ENCODE data around the gene PPP2R1B. TPM values are rescaled to one million over a fixed set of nuclear protein-coding genes. Genes with fewer than 3 reads are reported as not detected.
A peak's percentile ranks its signal among the peaks of the same experiment; 100 is the strongest.

Gene PPP2R1B
- total RNA-seq, 6 donors from 2014 or later, result 11.3 to 31.8 (median 22.0) TPM

DNA sequence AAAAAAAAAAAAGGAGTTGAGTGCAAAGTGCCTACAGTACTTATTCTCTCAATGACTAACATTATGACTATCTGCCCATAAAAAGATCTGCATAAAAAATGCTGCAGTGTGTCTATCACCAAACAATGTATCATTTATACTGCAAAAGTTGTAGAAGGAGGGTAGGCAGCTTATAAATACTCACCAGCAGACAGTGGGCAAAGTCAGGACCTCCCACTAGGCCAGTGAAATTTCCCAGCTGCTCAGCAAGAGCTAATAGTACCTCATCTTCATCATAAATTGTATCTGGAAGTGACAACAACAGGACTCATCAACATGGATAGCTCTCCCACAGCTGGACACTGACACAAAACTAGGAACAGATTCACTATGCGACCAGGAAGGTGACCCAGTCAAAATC lies 1.6 kb downstream of the PPP2R1B start:
- Histone ChIP-seq H3K4me3 (peak overlapping the region in 3 of 4 donors; percentile 68 to 85 (median 83)), H3K36me3 (peaks cover 11 to 44% (median 34%) of the 10 kb centered on the region in 4 donors), H3K27me3 (no peaks in the 10 kb centered on the region), H3K4me1 (peaks cover 14 to 22% (median 20%) of the 10 kb centered on the region in 4 donors), H3K27ac (peak overlapping the region in 1 of 4 donors; percentile 90), H3K9me3 (no peaks in the 10 kb centered on the region)
- TF ChIP-seq EP300 (IDR thresholded peaks at IDR 0.05) (no peak), POLR2AphosphoS5 (IDR thresholded peaks at IDR 0.05) (no peak), POLR2A (IDR thresholded peaks at IDR 0.05) (no peak)
- TF ChIP-seq, protein P1, sequence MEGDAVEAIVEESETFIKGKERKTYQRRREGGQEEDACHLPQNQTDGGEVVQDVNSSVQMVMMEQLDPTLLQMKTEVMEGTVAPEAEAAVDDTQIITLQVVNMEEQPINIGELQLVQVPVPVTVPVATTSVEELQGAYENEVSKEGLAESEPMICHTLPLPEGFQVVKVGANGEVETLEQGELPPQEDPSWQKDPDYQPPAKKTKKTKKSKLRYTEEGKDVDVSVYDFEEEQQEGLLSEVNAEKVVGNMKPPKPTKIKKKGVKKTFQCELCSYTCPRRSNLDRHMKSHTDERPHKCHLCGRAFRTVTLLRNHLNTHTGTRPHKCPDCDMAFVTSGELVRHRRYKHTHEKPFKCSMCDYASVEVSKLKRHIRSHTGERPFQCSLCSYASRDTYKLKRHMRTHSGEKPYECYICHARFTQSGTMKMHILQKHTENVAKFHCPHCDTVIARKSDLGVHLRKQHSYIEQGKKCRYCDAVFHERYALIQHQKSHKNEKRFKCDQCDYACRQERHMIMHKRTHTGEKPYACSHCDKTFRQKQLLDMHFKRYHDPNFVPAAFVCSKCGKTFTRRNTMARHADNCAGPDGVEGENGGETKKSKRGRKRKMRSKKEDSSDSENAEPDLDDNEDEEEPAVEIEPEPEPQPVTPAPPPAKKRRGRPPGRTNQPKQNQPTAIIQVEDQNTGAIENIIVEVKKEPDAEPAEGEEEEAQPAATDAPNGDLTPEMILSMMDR (IDR thresholded peaks at IDR 0.05), result no peak
- DNase-seq (no peak), ATAC-seq (ENCODE audit: low FRiP score in 2 of 2) (no peak)
- 78 to 80% methylated on average over 1 of the region's 1 CpG for WGBS, 2 donors

DNA sequence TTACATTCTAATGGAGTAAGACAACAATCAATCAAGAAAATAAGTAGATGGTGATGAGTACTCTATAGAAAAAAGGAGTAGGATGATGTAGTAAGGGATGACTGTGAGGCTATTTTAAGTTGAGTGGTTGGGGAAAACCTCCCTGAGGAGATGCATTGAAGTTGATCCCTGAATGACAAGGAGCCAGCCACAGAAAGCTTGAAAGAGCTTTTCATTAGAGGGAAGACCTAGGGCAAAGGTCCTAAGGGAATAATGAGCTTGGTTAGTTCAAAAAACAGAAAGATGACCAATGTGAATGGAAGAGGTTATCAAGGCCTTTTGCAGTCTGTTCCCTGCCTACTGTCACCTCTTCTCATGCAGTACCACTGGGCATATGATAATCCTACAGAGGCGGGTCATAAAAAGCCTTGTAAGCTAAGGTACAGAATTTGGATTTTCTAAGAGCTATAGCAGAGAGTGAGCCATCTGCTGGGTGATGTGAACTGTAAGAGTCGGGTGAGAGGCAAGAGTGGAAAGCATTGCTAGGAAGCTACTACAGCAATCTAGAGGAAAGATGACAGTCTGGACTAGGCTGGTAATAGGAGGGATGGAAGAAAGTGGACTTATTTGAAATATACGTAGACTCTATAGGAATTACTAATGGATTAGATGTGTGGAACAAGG lies 3.1 kb downstream of the PPP2R1B start:
- H3K4me1 ChIP-seq, result peaks cover 14 to 22% (median 20%) of the 10 kb centered on the region in 4 donors
- no peak overlapping the region for H3K4me3 ChIP-seq
- no peak for TF ChIP-seq POLR2A (IDR thresholded peaks at IDR 0.05)
- TF ChIP-seq, protein P1 (IDR thresholded peaks at IDR 0.05), result no peak
- no peak for TF ChIP-seq EP300 (IDR thresholded peaks at IDR 0.05)
- no peak for TF ChIP-seq POLR2AphosphoS5 (IDR thresholded peaks at IDR 0.05)
- peaks cover 19 to 59% (median 44%) of the 10 kb centered on the region in 4 donors for H3K36me3 ChIP-seq
- WGBS, 2 donors, result 87 to 88% methylated on average over 3 of the region's 3 CpGs
- no peaks in the 10 kb centered on the region for H3K27me3 ChIP-seq
- H3K9me3 ChIP-seq, result no peaks in the 10 kb centered on the region
- ATAC-seq (ENCODE audit: low FRiP score in 2 of 2), result no peak
- DNase-seq, result no peak
- H3K27ac ChIP-seq, result no peak overlapping the region

DNA sequence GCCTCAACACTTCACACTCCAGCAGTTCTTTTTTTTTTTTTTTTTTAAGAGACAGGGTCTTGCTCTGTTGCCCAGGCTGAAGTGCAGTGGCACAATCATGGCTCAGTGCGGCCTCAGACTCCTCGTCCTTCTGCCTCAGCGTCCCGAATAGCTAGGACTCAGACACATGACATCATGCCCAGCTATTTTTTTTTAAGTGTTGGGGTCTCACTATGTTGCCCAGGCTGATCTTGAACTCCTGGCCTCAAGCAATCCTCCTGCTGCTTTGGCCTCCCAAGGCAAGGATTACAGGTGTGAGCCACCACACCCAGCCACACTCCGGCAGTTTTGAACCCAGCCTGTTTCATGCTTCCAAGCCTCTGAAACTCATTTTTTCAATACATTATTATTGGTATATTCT lies 3.7 kb downstream of the PPP2R1B start:
- ATAC-seq (ENCODE audit: low FRiP score in 2 of 2) (no peak), DNase-seq (no peak)
- H3K4me1 ChIP-seq, result peaks cover 14 to 22% (median 20%) of the 10 kb centered on the region in 4 donors
- no peaks in the 10 kb centered on the region for H3K9me3 ChIP-seq
- H3K4me3 ChIP-seq, result no peak overlapping the region
- H3K27me3 ChIP-seq, result no peaks in the 10 kb centered on the region
- peaks cover 19 to 65% (median 48%) of the 10 kb centered on the region in 4 donors for H3K36me3 ChIP-seq
- H3K27ac ChIP-seq, result no peak overlapping the region
- 97 to 100% methylated on average over 5 of the region's 5 CpGs for WGBS, 2 donors
- TF ChIP-seq EP300 (IDR thresholded peaks at IDR 0.05) (no peak), POLR2AphosphoS5 (IDR thresholded peaks at IDR 0.05) (no peak), POLR2A (IDR thresholded peaks at IDR 0.05) (no peak)
- TF ChIP-seq, protein P1 (IDR thresholded peaks at IDR 0.05), result no peak

DNA sequence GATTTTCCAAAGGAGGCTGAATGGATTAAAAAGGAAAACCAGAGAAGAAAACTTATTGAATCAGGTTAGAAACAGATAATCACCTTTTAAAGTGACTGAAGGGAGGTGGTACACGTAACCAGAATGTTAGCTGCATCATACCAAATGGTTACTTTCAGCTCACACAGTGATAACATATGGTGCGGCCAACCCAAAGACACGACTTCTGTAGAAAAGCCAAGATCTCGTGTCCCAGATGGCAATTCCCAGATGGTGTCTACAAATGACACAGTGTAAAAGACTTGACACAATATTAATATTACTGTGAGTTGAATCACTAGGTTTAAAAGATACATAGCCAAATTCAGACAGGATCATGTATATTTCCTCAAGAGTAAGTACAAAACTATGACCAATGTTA lies 5.2 kb downstream of the PPP2R1B start:
- 77 to 91% methylated on average over 4 of the region's 4 CpGs for WGBS, 2 donors
- no peak for DNase-seq
- no peaks in the 10 kb centered on the region for H3K9me3 ChIP-seq
- H3K27me3 ChIP-seq, result no peaks in the 10 kb centered on the region
- no peak overlapping the region for H3K27ac ChIP-seq
- H3K4me3 ChIP-seq, result no peak overlapping the region
- TF ChIP-seq POLR2AphosphoS5 (IDR thresholded peaks at IDR 0.05), result peak in 1 of 2 donors; percentile 48
- no peak for TF ChIP-seq POLR2A (IDR thresholded peaks at IDR 0.05)
- H3K36me3 ChIP-seq, result peaks cover 22 to 79% (median 53%) of the 10 kb centered on the region in 4 donors
- ATAC-seq (ENCODE audit: low FRiP score in 2 of 2), result no peak
- peaks cover 6 to 15% (median 13%) of the 10 kb centered on the region in 4 donors for H3K4me1 ChIP-seq

DNA sequence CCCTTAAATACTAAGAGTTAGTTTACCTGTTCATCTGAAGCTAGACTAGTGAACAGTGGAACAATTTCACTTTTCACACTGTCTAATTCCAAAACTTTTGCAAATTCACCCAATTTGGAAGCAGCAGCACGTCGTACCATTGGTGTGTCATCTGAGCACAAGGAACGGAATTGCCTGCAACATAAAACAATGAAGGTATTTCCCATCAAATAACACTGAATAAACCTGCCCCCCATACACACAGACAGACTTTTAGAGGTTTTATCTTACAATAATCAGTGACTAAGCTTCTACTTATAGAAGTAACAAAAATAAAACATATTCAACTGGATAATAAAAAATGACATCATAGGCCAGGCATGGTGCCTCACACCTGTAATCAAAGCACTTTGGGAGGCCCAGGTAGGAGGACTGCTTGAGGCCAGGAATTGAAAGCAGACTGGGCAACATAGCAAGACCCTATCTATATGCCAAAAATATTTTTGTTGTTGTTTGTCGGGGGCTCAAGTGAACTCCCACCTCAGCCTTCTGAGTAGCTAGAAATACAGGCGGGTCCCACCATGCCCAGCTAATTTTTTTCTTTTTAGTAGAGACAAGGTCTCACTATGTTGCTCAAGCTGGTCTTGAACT lies 6.3 kb downstream of the PPP2R1B start:
- no peak overlapping the region for H3K4me3 ChIP-seq
- DNase-seq (no peak), ATAC-seq (ENCODE audit: low FRiP score in 2 of 2) (no peak)
- TF ChIP-seq, protein P1 (IDR thresholded peaks at IDR 0.05), result no peak
- no peak for TF ChIP-seq EP300 (IDR thresholded peaks at IDR 0.05)
- H3K9me3 ChIP-seq, result no peaks in the 10 kb centered on the region
- no peaks in the 10 kb centered on the region for H3K27me3 ChIP-seq
- H3K4me1 ChIP-seq, result peaks cover 6 to 13% (median 8%) of the 10 kb centered on the region in 4 donors
- peaks cover 22 to 90% (median 58%) of the 10 kb centered on the region in 4 donors for H3K36me3 ChIP-seq
- no peak overlapping the region for H3K27ac ChIP-seq
- whole genome bisulfite sequencing, 2 donors, result 78 to 95% methylated on average over 5 of the region's 5 CpGs

All from upper lobe of left lung (tissue), 6 donors.